VCaP (cell line): ENCODE results near the gene DGKG.

Experiments used
- H3K27ac ChIP-seq: fragments of 450-650 bp; 2 replicates; pipeline ENCODE4 v1.5.1; 2017
- CTCF ChIP-seq: fragments of 450-650 bp; conservative IDR thresholded peaks from 2 replicates; pipeline ENCODE4 v1.5.1; 2017; ENCODE audit warnings: mild to moderate bottlenecking, moderate library complexity

The DGKG gene

GRCh38 chr3:186123012-186123411 is 239.0 kb downstream of the DGKG start:
- H3K27ac ChIP-seq, result peak overlapping the region; percentile 86

GRCh38 chr3:186121968-186122367 is 240.1 kb downstream of the DGKG start:
- no peak overlapping the region for H3K27ac ChIP-seq
- TF ChIP-seq CTCF, result no peak

More at GRCh38 chr3:186123012-186123411, 239.0 kb downstream of the DGKG start:
- TF ChIP-seq CTCF, result no peak

- no peak overlapping the region for H3K27ac ChIP-seq
Observed at GRCh38 chr3:186121278-186121677, 240.8 kb downstream of the DGKG start.

GRCh38 chr3:186119499-186119898 is 242.5 kb downstream of the DGKG start:
- no peak for TF ChIP-seq CTCF
- no peak overlapping the region for H3K27ac ChIP-seq

More at GRCh38 chr3:186121278-186121677, 240.8 kb downstream of the DGKG start:
- no peak for TF ChIP-seq CTCF

- no peak overlapping the region for H3K27ac ChIP-seq
- no peak for TF ChIP-seq CTCF
Observed at GRCh38 chr3:186118692-186119091, 243.3 kb downstream of the DGKG start.

- H3K27ac ChIP-seq, result peak overlapping the region; percentile 42; the same call in 1 of the 2 replicates
- no peak for TF ChIP-seq CTCF
Observed at GRCh38 chr3:186117521-186118134, 244.4 kb downstream of the DGKG start.

- TF ChIP-seq CTCF, result no peak
- H3K27ac ChIP-seq, result no peak overlapping the region
Observed at GRCh38 chr3:186115239-186115996, 246.6 kb downstream of the DGKG start.
